HAP-1 (cell line): ENCODE data around the gene IDH2.

Experiments used
- DNase-seq, 2 experiments: peaks; one replicate each; pipeline ENCODE4 v3.0.0-alpha.2; 2016 to 2020; ENCODE audit warnings: low spot score in 2 of 2
- H3K27me3 ChIP-seq: fragments of 250-450 bp; sonication (Bioruptor Pico); 2 replicates; pipeline ENCODE4 v1.5.1; 2020; ENCODE audit warnings: low read depth, mild to moderate bottlenecking, moderate library complexity
- H3K36me3 ChIP-seq: fragments of 250-450 bp; sonication (Bioruptor Pico); replicated peaks from 2 replicates; pipeline ENCODE4 v1.5.1; 2020; ENCODE audit warnings: mild to moderate bottlenecking
- H3K4me1 ChIP-seq: fragments of 250-450 bp; sonication (Bioruptor Pico); 2 replicates; pipeline ENCODE4 v1.5.1; 2020; ENCODE audit warnings: mild to moderate bottlenecking
- H3K4me3 ChIP-seq: fragments of 250-450 bp; sonication (Bioruptor Pico); 2 replicates; pipeline ENCODE4 v1.5.1; 2020; ENCODE audit warnings: mild to moderate bottlenecking, moderate library complexity
- H3K9me3 ChIP-seq: fragments of 250-450 bp; sonication (Bioruptor Pico); 2 replicates; pipeline ENCODE4 v1.5.1; 2020; ENCODE audit warnings: mild to moderate bottlenecking, moderate library complexity
- in situ Hi-C: fragments of 300-500 bp; cut with MboI; formaldehyde crosslinking; loops from 3 replicates; pipeline ENCODE4 v1.14.3; 2020; ENCODE audit warnings: low sequenced_read_pairs, inconsistent platforms, mixed read lengths

Gene IDH2

GRCh38 chr15:90046289-90046688 is 56.0 kb downstream of the IDH2 start:
- Histone ChIP-seq H3K9me3 (no peaks in the 10 kb centered on the region), H3K36me3 (no peaks in the 10 kb centered on the region), H3K4me1 (no peaks in the 10 kb centered on the region), H3K27me3 (no peaks in the 10 kb centered on the region), H3K4me3 (no peak overlapping the region)
- no peak for DNase-seq
- in situ Hi-C loops = no loop called here

GRCh38 chr15:90044916-90045371 is 57.3 kb downstream of the IDH2 start:
- no peaks in the 10 kb centered on the region for H3K4me1 ChIP-seq
- no peak overlapping the region for H3K4me3 ChIP-seq
- no peaks in the 10 kb centered on the region for H3K9me3 ChIP-seq
- no peaks in the 10 kb centered on the region for H3K27me3 ChIP-seq
- in situ Hi-C loops = no loop called here
- DNase-seq = no peak
- H3K36me3 ChIP-seq = no peaks in the 10 kb centered on the region

GRCh38 chr15:90044191-90044590 is 58.1 kb downstream of the IDH2 start:
- Histone ChIP-seq H3K36me3 (no peaks in the 10 kb centered on the region), H3K4me1 (no peaks in the 10 kb centered on the region)
- in situ Hi-C loops = no loop called here

GRCh38 chr15:90043530-90044010 is 58.7 kb downstream of the IDH2 start:
- no peak for DNase-seq

More at GRCh38 chr15:90044191-90044590, 58.1 kb downstream of the IDH2 start:
- Histone ChIP-seq H3K27me3 (no peaks in the 10 kb centered on the region), H3K4me3 (no peak overlapping the region), H3K9me3 (no peaks in the 10 kb centered on the region)
- DNase-seq = no peak

GRCh38 chr15:90042766-90043529 is 59.3 kb downstream of the IDH2 start:
- no peaks in the 10 kb centered on the region for H3K9me3 ChIP-seq
- H3K36me3 ChIP-seq = no peaks in the 10 kb centered on the region
- H3K27me3 ChIP-seq = no peaks in the 10 kb centered on the region
- H3K4me3 ChIP-seq = no peak overlapping the region
- no peak for DNase-seq
- no peaks in the 10 kb centered on the region for H3K4me1 ChIP-seq
- in situ Hi-C loops = no loop called here

More at GRCh38 chr15:90043530-90044010, 58.7 kb downstream of the IDH2 start:
- Histone ChIP-seq H3K36me3 (no peaks in the 10 kb centered on the region), H3K27me3 (no peaks in the 10 kb centered on the region), H3K4me3 (no peak overlapping the region), H3K9me3 (no peaks in the 10 kb centered on the region), H3K4me1 (no peaks in the 10 kb centered on the region)
- in situ Hi-C loops = no loop called here

- no peaks in the 10 kb centered on the region for H3K4me1 ChIP-seq
- in situ Hi-C loops = no loop called here
- no peaks in the 10 kb centered on the region for H3K9me3 ChIP-seq
- no peaks in the 10 kb centered on the region for H3K27me3 ChIP-seq
- no peak for DNase-seq
- H3K36me3 ChIP-seq = no peaks in the 10 kb centered on the region
- no peak overlapping the region for H3K4me3 ChIP-seq
These were observed 59.9 kb downstream of the IDH2 start for GRCh38 chr15:90042356-90042755.

- Histone ChIP-seq H3K4me3 (no peak overlapping the region), H3K9me3 (no peaks in the 10 kb centered on the region), H3K27me3 (no peaks in the 10 kb centered on the region), H3K4me1 (no peaks in the 10 kb centered on the region), H3K36me3 (no peaks in the 10 kb centered on the region)
- DNase-seq = no peak
- in situ Hi-C loops = no loop called here
These were observed 61.6 kb downstream of the IDH2 start for GRCh38 chr15:90040618-90041017.

GRCh38 chr15:90039996-90040395 is 62.3 kb downstream of the IDH2 start:
- Histone ChIP-seq H3K36me3 (no peaks in the 10 kb centered on the region), H3K9me3 (no peaks in the 10 kb centered on the region), H3K27me3 (no peaks in the 10 kb centered on the region), H3K4me1 (no peaks in the 10 kb centered on the region), H3K4me3 (no peak overlapping the region)
- no peak for DNase-seq
- in situ Hi-C loops = no loop called here

GRCh38 chr15:90038632-90039095 is 63.6 kb downstream of the IDH2 start:
- in situ Hi-C loops = no loop called here
- no peaks in the 10 kb centered on the region for H3K36me3 ChIP-seq
- no peak for DNase-seq

GRCh38 chr15:90037961-90038631 is 64.2 kb downstream of the IDH2 start:
- no peaks in the 10 kb centered on the region for H3K4me1 ChIP-seq

More at GRCh38 chr15:90038632-90039095, 63.6 kb downstream of the IDH2 start:
- H3K4me1 ChIP-seq = no peaks in the 10 kb centered on the region
- H3K9me3 ChIP-seq = no peaks in the 10 kb centered on the region
- no peaks in the 10 kb centered on the region for H3K27me3 ChIP-seq
- H3K4me3 ChIP-seq = no peak overlapping the region

GRCh38 chr15:90037511-90037860 is 64.8 kb downstream of the IDH2 start:
- no peaks in the 10 kb centered on the region for H3K27me3 ChIP-seq
- H3K4me1 ChIP-seq = no peaks in the 10 kb centered on the region
- no peaks in the 10 kb centered on the region for H3K36me3 ChIP-seq
- no peak for DNase-seq
- H3K9me3 ChIP-seq = no peaks in the 10 kb centered on the region
- in situ Hi-C loops = no loop called here
- H3K4me3 ChIP-seq = no peak overlapping the region

More at GRCh38 chr15:90037961-90038631, 64.2 kb downstream of the IDH2 start:
- Histone ChIP-seq H3K36me3 (no peaks in the 10 kb centered on the region), H3K4me3 (no peak overlapping the region), H3K9me3 (no peaks in the 10 kb centered on the region), H3K27me3 (no peaks in the 10 kb centered on the region)
- in situ Hi-C loops = no loop called here
- no peak for DNase-seq

GRCh38 chr15:90036806-90037510 is 65.3 kb downstream of the IDH2 start:
- H3K36me3 ChIP-seq = no peaks in the 10 kb centered on the region
- in situ Hi-C loops = no loop called here
- H3K27me3 ChIP-seq = no peaks in the 10 kb centered on the region
- H3K9me3 ChIP-seq = no peaks in the 10 kb centered on the region
- H3K4me1 ChIP-seq = no peaks in the 10 kb centered on the region
- H3K4me3 ChIP-seq = no peak overlapping the region
- DNase-seq = no peak

GRCh38 chr15:90036343-90036742 is 65.9 kb downstream of the IDH2 start:
- H3K4me1 ChIP-seq = peaks cover 3% of the 10 kb centered on the region
- in situ Hi-C loops = no loop called here

GRCh38 chr15:90035840-90036230 is 66.4 kb downstream of the IDH2 start:
- H3K9me3 ChIP-seq = no peaks in the 10 kb centered on the region
- H3K4me3 ChIP-seq = no peak overlapping the region
- no peaks in the 10 kb centered on the region for H3K36me3 ChIP-seq
- H3K27me3 ChIP-seq = no peaks in the 10 kb centered on the region
- DNase-seq = no peak
- in situ Hi-C loops = no loop called here
- peaks cover 8% of the 10 kb centered on the region for H3K4me1 ChIP-seq

More at GRCh38 chr15:90036343-90036742, 65.9 kb downstream of the IDH2 start:
- no peaks in the 10 kb centered on the region for H3K27me3 ChIP-seq
- no peak overlapping the region for H3K4me3 ChIP-seq
- no peaks in the 10 kb centered on the region for H3K9me3 ChIP-seq
- no peak for DNase-seq
- H3K36me3 ChIP-seq = no peaks in the 10 kb centered on the region
